PC-3 (cell line): Measurements from ENCODE around the gene UBFD1.

ENCODE experiments used
- CTCF ChIP-seq: fragments of 300-600 bp; sonication (generic); conservative IDR thresholded peaks from 2 replicates; pipeline ENCODE4 v1.5.1; 2017; ENCODE audit warnings: antibody characterized with exemption, low read depth, mild to moderate bottlenecking, low read length
- EZH2 ChIP-seq: fragments of 300-600 bp; sonication (generic); IDR thresholded peaks from one replicate; pipeline ENCODE4 v1.6.1; 2017; ENCODE audit warnings: antibody characterized with exemption, mild to moderate bottlenecking, low read length; ENCODE audit not compliant: unreplicated experiment
- EZH2phosphoT487 ChIP-seq: fragments of 300-600 bp; sonication (generic); IDR thresholded peaks from 2 replicates; pipeline ENCODE4 v1.6.1; 2018; ENCODE audit warnings: mild to moderate bottlenecking, antibody characterized with exemption, low read length, borderline replicate concordance

GRCh38 chr16:23523321-23523720 is 34.2 kb upstream of the UBFD1 start:
- TF ChIP-seq CTCF (no peak), EZH2 (no peak), EZH2phosphoT487 (no peak)
